GM12872 (cell line): ENCODE data around the gene ZNF22.

ENCODE experiments used
- CTCF ChIP-seq: IDR thresholded peaks from 3 replicates; pipeline ENCODE4 v1.5.1; 2011; ENCODE audit warnings: low read depth, mild to moderate bottlenecking, low read length, moderate library complexity; ENCODE audit not compliant: insufficient read depth

ZNF22 gene

GRCh38 chr10:44984671-44985101, 16.0 kb upstream of the ZNF22 start:
- no peak for TF ChIP-seq CTCF

GRCh38 chr10:44985175-44985681, 15.5 kb upstream of the ZNF22 start:
- TF ChIP-seq CTCF, result no peak

- TF ChIP-seq CTCF, result no peak
Measured at GRCh38 chr10:44986179-44986578, 14.5 kb upstream of the ZNF22 start.

- no peak for TF ChIP-seq CTCF
Measured at GRCh38 chr10:44986670-44987069, 14.1 kb upstream of the ZNF22 start.

- TF ChIP-seq CTCF, result no peak
Measured at GRCh38 chr10:44988957-44989585, 11.7 kb upstream of the ZNF22 start.

- no peak for TF ChIP-seq CTCF
Measured at GRCh38 chr10:44989597-44990301, 11.0 kb upstream of the ZNF22 start.

- TF ChIP-seq CTCF, result 0 out of 3 replicates have a peak, but pooled peaks have one; percentile 15
Measured at GRCh38 chr10:44990302-44990655, 10.4 kb upstream of the ZNF22 start.
